IMR-90 (cell line): Measurements from ENCODE around the gene ZNF488. TPM values are rescaled to one million over a fixed set of nuclear protein-coding genes. Genes with fewer than 3 reads are reported as not detected.
A peak's percentile ranks its signal among the peaks of the same experiment; 100 is the strongest.

Experiments
- ATAC-seq: fragments of 200-7000 bp; cut with Tn5 transposase; 2 replicates; pipeline ENCODE4 v1.9.1; 2020; ENCODE audit warnings: low read depth, mild to moderate bottlenecking, moderate library complexity
- BruUV-seq: library from RNA; stranded (reverse); fragments of 400-500 nt; replicated peaks from 2 replicates; lab custom pipeline; 2021; lab: Mats Ljungman, UMichigan
- CTCF ChIA-PET: fragments of 300-600 bp; formaldehyde crosslinking; extraction: SDS; loops from one replicate; lab custom pipeline; 2021; ENCODE audit warnings: antibody characterized with exemption; lab: Yijun Ruan, JAX
- POLR2A ChIA-PET: fragments of 300-600 bp; sonication (Branson Sonifier 250); formaldehyde crosslinking; loops from one replicate; lab custom pipeline; 2022; ENCODE audit warnings: antibody characterized with exemption; ENCODE audit not compliant: unreplicated experiment; lab: Charles Lee
- DNase-seq: peaks from one replicate; pipeline ENCODE4 v3.0.0; 2013
- H2AFZ ChIP-seq: replicated peaks from 2 replicates; pipeline ENCODE3; 2013; ENCODE audit warnings: low read length, mild to moderate bottlenecking; ENCODE audit not compliant: poor library complexity
- H2AK5ac ChIP-seq: 2 replicates; pipeline ENCODE4 v1.6.1; 2013; ENCODE audit warnings: low read depth, low read length, inconsistent platforms
- H2AK9ac ChIP-seq: replicated peaks from 2 replicates; pipeline ENCODE3; 2013; ENCODE audit warnings: mild to moderate bottlenecking, low read depth, low read length, moderate library complexity; ENCODE audit not compliant: poor library complexity
- H2BK120ac ChIP-seq: 2 replicates; pipeline ENCODE4 v1.6.1; 2013; ENCODE audit warnings: low read depth, low read length, inconsistent platforms
- H2BK15ac ChIP-seq: 3 replicates; pipeline ENCODE4 v1.6.1; 2013; ENCODE audit warnings: low read depth, low read length, inconsistent platforms
- H2BK20ac ChIP-seq: 2 replicates; pipeline ENCODE4 v1.6.1; 2013; ENCODE audit warnings: low read depth, mild to moderate bottlenecking, inconsistent platforms, low read length, moderate library complexity
- H2BK5ac ChIP-seq: 2 replicates; pipeline ENCODE4 v1.6.1; 2013; ENCODE audit warnings: mild to moderate bottlenecking, low read depth, low read length, inconsistent platforms; ENCODE audit not compliant: poor library complexity, severe bottlenecking
- H3K14ac ChIP-seq: replicated peaks from 2 replicates; pipeline ENCODE4 v1.6.1; 2013; ENCODE audit warnings: low read depth, low read length, inconsistent platforms
- H3K18ac ChIP-seq: 2 replicates; pipeline ENCODE4 v1.6.1; 2013; ENCODE audit warnings: low read depth, low read length, control low read depth
- H3K23ac ChIP-seq: 2 replicates; pipeline ENCODE4 v1.6.1; 2013; ENCODE audit warnings: low read depth, low read length, inconsistent platforms
- H3K27ac ChIP-seq: 2 replicates; pipeline ENCODE4 v1.5.1; 2013; ENCODE audit warnings: mild to moderate bottlenecking, control low read depth, low read length; ENCODE audit not compliant: insufficient read depth
- H3K27me3 ChIP-seq: 2 replicates; pipeline ENCODE4 v1.6.1; 2013; ENCODE audit warnings: low read length; ENCODE audit not compliant: control insufficient read depth, insufficient read depth
- H3K36me3 ChIP-seq: 2 replicates; pipeline ENCODE4 v1.6.1; 2013; ENCODE audit warnings: low read length, mixed read lengths; ENCODE audit not compliant: control insufficient read depth, insufficient read depth
- H3K4ac ChIP-seq: 2 replicates; pipeline ENCODE4 v1.6.1; 2013; ENCODE audit warnings: low read depth, low read length, inconsistent platforms
- H3K4me1 ChIP-seq: 2 replicates; pipeline ENCODE4 v1.6.1; 2013; ENCODE audit warnings: low read length, mixed read lengths; ENCODE audit not compliant: control insufficient read depth, insufficient read depth
- H3K4me2 ChIP-seq: 2 replicates; pipeline ENCODE4 v1.6.1; 2013; ENCODE audit warnings: low read depth, mild to moderate bottlenecking, control low read depth, low read length, moderate library complexity
- H3K4me3 ChIP-seq: 2 replicates; pipeline ENCODE4 v1.5.1; 2013; ENCODE audit warnings: low read depth, mild to moderate bottlenecking, control low read depth, low read length, moderate library complexity; ENCODE audit not compliant: insufficient read depth
- H3K56ac ChIP-seq: 2 replicates; pipeline ENCODE4 v1.6.1; 2013; ENCODE audit warnings: low read length, inconsistent platforms; ENCODE audit not compliant: insufficient read depth; ENCODE audit errors: extremely low read depth
- H3K79me1 ChIP-seq, 2 experiments: 2 replicates each; pipeline ENCODE4 v1.6.1; 2013; ENCODE audit warnings: low read length in 2 of 2, inconsistent platforms in 1 of 2, low read depth in 1 of 2
- H3K9ac ChIP-seq: 2 replicates; pipeline ENCODE4 v1.6.1; 2013; ENCODE audit warnings: low read depth, low read length, control low read depth
- H3K9me1 ChIP-seq: 2 replicates; pipeline ENCODE4 v1.6.1; 2013; ENCODE audit warnings: low read length, inconsistent platforms; ENCODE audit not compliant: insufficient read depth
- H3K9me3 ChIP-seq: 2 replicates; pipeline ENCODE4 v1.6.1; 2013; ENCODE audit warnings: low read length; ENCODE audit not compliant: control insufficient read depth, insufficient read depth
- H4K20me1 ChIP-seq: 2 replicates; pipeline ENCODE4 v1.6.1; 2013; ENCODE audit warnings: low read length, inconsistent platforms; ENCODE audit not compliant: insufficient read depth
- H4K5ac ChIP-seq: 2 replicates; pipeline ENCODE4 v1.6.1; 2013; ENCODE audit warnings: mild to moderate bottlenecking, low read depth, low read length, control low read depth
- H4K8ac ChIP-seq, 2 experiments: 2 replicates each; pipeline ENCODE4 v1.6.1; 2013; ENCODE audit warnings: low read depth in 2 of 2, low read length in 2 of 2, control low read depth in 1 of 2, inconsistent platforms in 1 of 2
- H4K91ac ChIP-seq: 2 replicates; pipeline ENCODE4 v1.6.1; 2013; ENCODE audit warnings: low read depth, low read length, inconsistent platforms; ENCODE audit not compliant: insufficient read depth
- SMC3 ChIP-seq: fragments of 150-350 bp; IDR thresholded peaks from 2 replicates; pipeline ENCODE4 v1.6.1; 2016; ENCODE audit warnings: low read depth, mild to moderate bottlenecking, antibody characterized with exemption, low read length, moderate library complexity
- WGBS, 2 experiments: methylation state at CpG; one replicate each; pipeline versions ENCODE4 v1.1.5 to v1.1.7; 2013; ENCODE audit warnings: missing lambda C conversion rate in 2 of 2; ENCODE audit not compliant: insufficient read length in 1 of 2; ENCODE audit errors: extremely low coverage in 2 of 2; 5-methylcytosine and 5-hydroxymethylcytosine counted together
- dilution Hi-C: fragments of 300-500 bp; cut with HindIII; formaldehyde crosslinking; loops from one replicate; pipeline ENCODE4 v1.14.3; 2018; ENCODE audit warnings: low sequenced_read_pairs; ENCODE audit not compliant: unreplicated experiment
- in situ Hi-C: fragments of 300-500 bp; cut with MboI; formaldehyde crosslinking; loops from 3 replicates; pipeline ENCODE4 v1.14.3; 2019; ENCODE audit warnings: low sequenced_read_pairs, inconsistent platforms, mixed read lengths
- intact Hi-C: fragments of 100-400 bp; cut with micrococcal nuclease; formaldehyde crosslinking; loops from 2 replicates; pipeline ENCODE4 v1.10.0; 2022
- polyA plus RNA-seq, 3 experiments: library from polyadenylated mRNA; depleted of rRNA; stranded (reverse); fragments of >200 nt; gene quantifications; 2 replicates each; pipeline ENCODE4 v1.2.3, GENCODE V29; 2012; ENCODE audit warnings: low replicate concordance in 1 of 3
- total RNA-seq: library from RNA; depleted of rRNA; stranded (reverse); fragments of >200 nt; gene quantifications from 2 replicates; pipeline ENCODE4 v1.2.3, GENCODE V29; 2012

The ZNF488 gene
- total and polyA plus RNA-seq, 2 of the 4 experiments (the other 2 are of a cell fraction), result under 0.01 to 0.14 TPM

GRCh38 chr10:47318706-47319105 lies 65.4 kb downstream of the ZNF488 start:
- ChIA-PET CTCF (interaction anchor here (1.2 kb wide), 1 partner anchor 271 kb away, joined by 4 read pairs; no protein-coding TSS in a partner anchor), POLR2A (no interaction called here)
- H3K9ac ChIP-seq, result no peak overlapping the region
- H4K5ac ChIP-seq, result no peak overlapping the region
- no peak overlapping the region for H3K4ac ChIP-seq
- no peak overlapping the region for H2BK5ac ChIP-seq
- H3K23ac ChIP-seq, result no peak overlapping the region
- H2BK20ac ChIP-seq, result no peak overlapping the region
- no peak for TF ChIP-seq SMC3
- no peak overlapping the region for H3K4me3 ChIP-seq
- H3K79me1 ChIP-seq, result no peaks in the 10 kb centered on the region
- intact Hi-C loops, result loop anchor here (10.0 kb wide), 1 partner anchor 324 kb away; no protein-coding TSS in a partner anchor
- no peaks in the 10 kb centered on the region for H3K9me3 ChIP-seq
- H2AFZ ChIP-seq, result peak overlapping the region; percentile 54
- H3K14ac ChIP-seq, result no peak overlapping the region
- H2BK15ac ChIP-seq, result no peak overlapping the region
- peaks cover 37% of the 10 kb centered on the region for H3K27me3 ChIP-seq
- no TSS peak for BruUV-seq
- no peak overlapping the region for H4K91ac ChIP-seq
- no peak overlapping the region for H2BK120ac ChIP-seq
- no peaks in the 10 kb centered on the region for H3K4me1 ChIP-seq
- no peak overlapping the region for H3K18ac ChIP-seq
- ATAC-seq (no peak), DNase-seq (no peak)
- in situ Hi-C loops, result no loop called here
- no peaks in the 10 kb centered on the region for H3K36me3 ChIP-seq
- no peak overlapping the region for H3K27ac ChIP-seq
- 96% methylated on average over 4 of the region's 9 CpGs; no CpG with 5 or more reads in 1 of the 2 experiments for WGBS, 2 experiments
- H3K9me1 ChIP-seq, result no peaks in the 10 kb centered on the region
- dilution Hi-C loops, result no loop called here
- H4K8ac ChIP-seq, result no peak overlapping the region
- H4K20me1 ChIP-seq, result no peaks in the 10 kb centered on the region
- H3K56ac ChIP-seq, result no peak overlapping the region
- H2AK5ac ChIP-seq, result no peak overlapping the region
- no peak overlapping the region for H2AK9ac ChIP-seq
- H3K4me2 ChIP-seq, result no peak overlapping the region
